Measurements from ENCODE around the gene ZFAND3. TPM values are rescaled to one million over a fixed set of nuclear protein-coding genes. Genes with fewer than 3 reads are reported as not detected.

The ZFAND3 gene
- total RNA-seq, 1 experiment from 2014 or later = 64.0 TPM

DNA sequence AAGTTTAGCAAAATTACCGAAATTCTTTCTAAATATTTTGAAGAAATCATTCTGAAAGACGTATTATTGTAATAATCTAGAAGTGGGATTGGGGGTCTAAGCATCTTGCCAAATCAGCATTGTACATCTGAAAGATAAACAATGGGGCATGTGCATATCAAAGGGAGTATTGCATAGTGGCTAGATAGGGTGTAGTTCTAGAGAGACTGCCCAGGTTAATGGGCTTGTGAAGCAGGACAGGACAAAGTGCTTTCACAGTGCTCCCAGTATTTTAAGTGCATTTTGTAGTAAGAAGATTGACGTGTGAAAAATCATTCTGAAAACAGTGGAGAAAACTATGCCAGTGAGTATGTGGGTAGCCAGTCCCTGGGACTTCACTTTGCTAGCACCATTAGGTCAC lies 236.8 kb downstream of the ZFAND3 start:
- no peaks in the 10 kb centered on the region for H3K27me3 ChIP-seq (replicated peaks; ENCODE audit: insufficient read depth, low read depth, low read length, poor library complexity)
- H3K4me3 ChIP-seq (ENCODE audit: low read depth, low read length, poor library complexity, severe bottlenecking) = no peak overlapping the region
- POLR2A ChIA-PET (ENCODE audit: low non-redundant PET) = no interaction called here
- CTCF ChIA-PET = no interaction called here
- peaks cover under 1% of the 10 kb centered on the region for H3K36me3 ChIP-seq (ENCODE audit: insufficient read depth, low read length, poor library complexity, severe bottlenecking)
- H3K9me3 ChIP-seq (ENCODE audit: low read depth, low read length, poor library complexity, severe bottlenecking) = no peaks in the 10 kb centered on the region
- intact Hi-C loops (cut with micrococcal nuclease; ENCODE audit: unreplicated experiment) = no loop called here
- H3K4me1 ChIP-seq (ENCODE audit: insufficient read depth, low read length, poor library complexity, severe bottlenecking) = peaks cover 6% of the 10 kb centered on the region
- TF ChIP-seq EZH2 (IDR thresholded peaks at IDR 0.05; ENCODE audit: borderline replicate concordance, low read depth, low read length, poor library complexity, severe bottlenecking) (no peak), CTCF (conservative IDR thresholded peaks at IDR 0.05; ENCODE audit: low read depth, low read length) (no peak)
- no TSS peak for BruUV-seq (replicated peaks)
- DNase-seq (ENCODE audit: low spot score) = no peak
- H3K27ac ChIP-seq (ENCODE audit: low read depth, low read length, poor library complexity, severe bottlenecking) = no peak overlapping the region

GRCh38 chr6:38057994-38058393 lies 238.5 kb downstream of the ZFAND3 start:
- Histone ChIP-seq H3K27ac (ENCODE audit: low read depth, low read length, poor library complexity, severe bottlenecking) (no peak overlapping the region), H3K36me3 (ENCODE audit: insufficient read depth, low read length, poor library complexity, severe bottlenecking) (peaks cover 16% of the 10 kb centered on the region), H3K4me3 (ENCODE audit: low read depth, low read length, poor library complexity, severe bottlenecking) (no peak overlapping the region), H3K27me3 (replicated peaks; ENCODE audit: insufficient read depth, low read depth, low read length, poor library complexity) (no peaks in the 10 kb centered on the region), H3K9me3 (ENCODE audit: low read depth, low read length, poor library complexity, severe bottlenecking) (no peaks in the 10 kb centered on the region), H3K4me1 (ENCODE audit: insufficient read depth, low read length, poor library complexity, severe bottlenecking) (peaks cover 6% of the 10 kb centered on the region)
- ChIA-PET CTCF (interaction anchor here (0.5 kb wide), 1 partner anchor 455 kb away, joined by 4 read pairs; no protein-coding TSS in a partner anchor), POLR2A (ENCODE audit: low non-redundant PET) (no interaction called here)
- DNase-seq (ENCODE audit: low spot score) = peak; percentile 25
- intact Hi-C loops (cut with micrococcal nuclease; ENCODE audit: unreplicated experiment) = no loop called here
- no TSS peak for BruUV-seq (replicated peaks)
- no peak for TF ChIP-seq CTCF (conservative IDR thresholded peaks at IDR 0.05; ENCODE audit: low read depth, low read length)
- TF ChIP-seq EZH2 (IDR thresholded peaks at IDR 0.05; ENCODE audit: borderline replicate concordance, low read depth, low read length, poor library complexity, severe bottlenecking) = no peak

DNA sequence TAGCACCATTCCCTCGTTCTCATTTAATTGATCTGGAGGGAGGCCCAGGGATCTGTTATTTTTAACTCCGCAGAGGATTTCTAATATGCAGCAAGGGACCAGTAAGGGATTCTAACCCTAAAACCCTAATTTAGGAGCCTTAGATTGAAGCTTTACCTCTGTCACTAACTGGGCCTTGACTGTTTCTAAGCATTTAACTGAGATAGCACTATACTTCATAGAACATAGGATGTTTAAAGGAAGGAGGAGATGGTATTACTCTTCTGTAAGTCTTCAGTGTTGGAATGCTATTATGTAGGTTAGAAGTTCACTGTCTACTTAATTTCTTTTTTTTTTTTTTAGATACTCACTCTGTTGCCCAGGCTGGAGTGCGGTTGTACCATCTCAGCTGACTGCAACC lies 242.5 kb downstream of the ZFAND3 start:
- Histone ChIP-seq H3K27ac (ENCODE audit: low read depth, low read length, poor library complexity, severe bottlenecking) (no peak overlapping the region), H3K4me3 (ENCODE audit: low read depth, low read length, poor library complexity, severe bottlenecking) (no peak overlapping the region), H3K9me3 (ENCODE audit: low read depth, low read length, poor library complexity, severe bottlenecking) (no peaks in the 10 kb centered on the region), H3K36me3 (ENCODE audit: insufficient read depth, low read length, poor library complexity, severe bottlenecking) (peaks cover 21% of the 10 kb centered on the region), H3K27me3 (replicated peaks; ENCODE audit: insufficient read depth, low read depth, low read length, poor library complexity) (no peaks in the 10 kb centered on the region), H3K4me1 (ENCODE audit: insufficient read depth, low read length, poor library complexity, severe bottlenecking) (peaks cover 15% of the 10 kb centered on the region)
- no TSS peak for BruUV-seq (replicated peaks)
- CTCF ChIA-PET = no interaction called here
- POLR2A ChIA-PET (ENCODE audit: low non-redundant PET) = no interaction called here
- TF ChIP-seq EZH2 (IDR thresholded peaks at IDR 0.05; ENCODE audit: borderline replicate concordance, low read depth, low read length, poor library complexity, severe bottlenecking) (no peak), CTCF (conservative IDR thresholded peaks at IDR 0.05; ENCODE audit: low read depth, low read length) (no peak)
- intact Hi-C loops (cut with micrococcal nuclease; ENCODE audit: unreplicated experiment) = no loop called here
- DNase-seq (ENCODE audit: low spot score) = no peak
